NCI-H2227 (cell line): ENCODE data around the gene PAEP.

Experiments used
- DNase-seq: peaks from one replicate; lab custom pipeline; 2025; ENCODE audit not compliant: unreplicated experiment; lab: John Stamatoyannopoulos, UW

PAEP gene

DNA sequence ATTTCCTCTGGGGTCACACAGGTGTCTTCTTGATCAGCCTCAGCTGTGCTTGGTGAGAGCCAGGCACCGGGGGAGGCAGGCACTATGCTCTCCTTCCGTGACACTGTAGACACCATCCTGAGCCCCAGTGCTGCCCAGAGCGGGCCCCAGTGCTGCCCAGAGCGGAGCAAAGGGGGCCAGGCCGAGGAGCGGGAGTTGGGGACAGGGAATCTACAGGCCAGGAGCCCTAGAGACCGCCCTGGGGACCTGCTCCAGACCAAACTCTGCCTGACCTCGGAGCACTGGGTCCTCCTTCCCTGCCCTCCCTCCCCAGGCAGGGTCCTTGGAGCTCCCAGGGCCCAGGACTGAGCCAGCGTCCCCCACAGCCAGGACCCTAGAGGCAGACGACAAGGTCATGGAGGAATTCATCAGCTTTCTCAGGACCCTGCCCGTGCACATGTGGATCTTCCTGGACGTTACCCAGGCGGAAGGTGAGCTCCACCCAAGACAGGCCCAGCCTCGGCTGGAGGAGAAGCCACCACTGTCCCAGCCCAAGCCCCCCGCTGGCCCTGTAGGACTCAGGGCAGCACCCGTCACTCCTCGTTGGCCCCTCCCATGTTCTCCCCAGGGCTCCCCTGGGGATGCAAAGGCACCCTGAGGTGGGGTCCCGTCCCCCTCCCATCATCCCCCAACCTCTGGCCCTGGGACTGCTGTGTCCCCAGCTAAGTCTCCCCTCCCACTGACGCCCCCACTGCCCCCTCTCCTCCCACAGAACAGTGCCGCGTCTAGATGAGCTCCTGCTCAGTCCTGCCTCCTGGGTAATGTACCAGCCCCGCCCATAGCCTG is 30.2 kb downstream of the PAEP start:
- no peak for DNase-seq

GRCh38 chr9:135592331-135592590 is 30.7 kb downstream of the PAEP start:
- no peak for DNase-seq

DNA sequence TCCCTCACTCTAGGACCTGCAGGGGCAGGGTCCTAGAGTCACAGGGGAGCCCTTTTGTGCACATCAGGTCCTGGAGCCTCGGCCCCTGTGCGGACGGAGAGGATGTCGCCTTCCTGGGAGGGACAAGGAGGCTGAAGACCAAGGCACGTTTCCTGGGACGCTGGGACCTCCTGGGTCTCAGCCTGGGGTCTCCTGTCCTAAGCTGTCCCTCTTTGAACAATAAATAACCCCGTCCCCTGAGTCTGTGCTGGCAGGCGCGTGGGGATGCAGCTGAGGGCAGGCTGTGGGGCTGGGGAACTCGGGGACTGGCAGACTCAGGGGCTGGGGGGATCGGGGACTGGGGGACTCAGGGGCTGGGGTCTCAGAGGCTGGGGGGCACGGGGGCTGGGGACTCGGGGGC is 31.1 kb downstream of the PAEP start:
- no peak for DNase-seq

GRCh38 chr9:135596211-135596610 is 34.7 kb downstream of the PAEP start:
- DNase-seq, result no peak

DNA sequence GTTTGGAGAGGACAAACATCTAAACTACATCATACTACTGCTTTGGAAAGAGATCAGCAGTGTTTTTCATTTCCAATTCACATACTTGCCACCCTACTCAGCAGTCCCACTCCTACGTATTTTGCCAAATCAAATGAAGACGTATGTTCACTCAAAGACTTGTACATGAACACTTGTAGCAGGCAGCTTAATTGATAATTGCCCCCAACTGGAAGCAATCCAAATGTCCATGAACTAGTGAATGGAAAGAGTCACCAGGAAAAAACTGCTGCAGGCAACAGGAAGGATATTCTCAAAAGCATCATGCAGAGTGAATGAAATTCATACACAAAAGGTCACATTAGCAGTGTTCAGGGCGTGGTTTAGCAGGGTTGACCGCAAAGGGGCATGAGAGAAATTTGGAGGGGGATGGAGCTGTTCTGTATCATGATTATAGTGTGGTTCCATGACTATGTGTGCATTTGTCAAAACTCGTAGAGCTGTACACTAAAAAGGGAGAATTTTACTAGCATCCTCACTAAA is 38.8 kb downstream of the PAEP start:
- no peak for DNase-seq

DNA sequence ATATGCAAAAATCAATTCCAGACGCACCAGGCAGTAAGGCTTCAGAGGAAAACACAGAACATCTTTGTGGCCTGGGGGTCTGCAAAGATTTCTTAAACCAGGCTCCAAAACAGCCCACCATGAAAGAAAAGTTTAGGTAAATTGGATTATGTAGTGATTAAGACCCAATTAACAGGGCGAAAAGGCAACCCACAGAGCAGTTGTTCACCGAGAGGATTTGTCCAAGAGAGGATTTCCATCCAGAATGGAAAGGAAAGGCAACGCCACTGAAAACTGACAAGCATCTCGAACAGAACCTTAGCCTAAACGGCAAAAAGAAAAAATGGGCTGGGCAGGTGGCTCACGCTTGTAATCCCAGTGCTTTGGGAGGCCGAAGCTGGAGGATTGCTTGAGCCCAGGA is 40.4 kb downstream of the PAEP start:
- no peak for DNase-seq

GRCh38 chr9:135602789-135603481 is 41.4 kb downstream of the PAEP start:
- peak; percentile 12 for DNase-seq

DNA sequence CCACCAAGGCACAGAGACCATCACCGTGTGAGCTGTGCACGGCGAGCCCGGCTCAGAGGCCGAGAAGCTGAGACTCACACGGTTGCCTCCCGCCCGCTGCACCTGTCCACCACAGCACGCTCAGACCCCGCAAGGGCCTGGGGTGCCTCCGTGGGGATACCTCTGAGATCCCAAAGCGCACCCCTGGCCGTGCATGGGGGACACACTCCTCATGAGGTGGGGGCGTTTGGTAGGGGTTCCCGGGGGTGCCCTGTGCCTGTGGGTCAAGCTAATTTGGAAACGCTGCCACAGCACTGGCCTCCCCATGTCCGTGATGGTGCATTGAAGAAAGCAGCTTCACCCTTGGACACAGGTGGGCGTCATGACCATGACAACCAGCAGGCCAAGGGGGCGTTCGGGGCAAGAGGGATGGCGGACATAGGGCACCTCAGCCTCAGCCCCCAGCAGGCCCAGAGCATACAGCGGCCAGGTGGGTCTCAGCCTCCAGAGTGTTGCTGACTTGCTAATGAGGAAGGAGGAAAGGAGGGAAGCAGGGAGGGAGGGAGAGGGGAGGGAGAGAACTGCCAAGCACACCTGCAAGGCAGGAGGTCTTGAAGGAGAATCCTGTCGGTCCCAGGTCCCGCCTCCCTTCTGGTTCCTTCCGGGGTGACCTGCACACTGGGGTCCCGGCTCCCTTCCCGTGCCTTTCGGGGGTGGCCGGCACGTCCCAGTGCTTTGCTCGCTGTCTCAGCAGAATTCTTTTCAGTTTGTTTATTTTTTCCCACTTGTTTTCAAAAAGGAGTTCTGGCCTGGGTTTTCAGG is 43.1 kb downstream of the PAEP start:
- DNase-seq, result no peak

DNA sequence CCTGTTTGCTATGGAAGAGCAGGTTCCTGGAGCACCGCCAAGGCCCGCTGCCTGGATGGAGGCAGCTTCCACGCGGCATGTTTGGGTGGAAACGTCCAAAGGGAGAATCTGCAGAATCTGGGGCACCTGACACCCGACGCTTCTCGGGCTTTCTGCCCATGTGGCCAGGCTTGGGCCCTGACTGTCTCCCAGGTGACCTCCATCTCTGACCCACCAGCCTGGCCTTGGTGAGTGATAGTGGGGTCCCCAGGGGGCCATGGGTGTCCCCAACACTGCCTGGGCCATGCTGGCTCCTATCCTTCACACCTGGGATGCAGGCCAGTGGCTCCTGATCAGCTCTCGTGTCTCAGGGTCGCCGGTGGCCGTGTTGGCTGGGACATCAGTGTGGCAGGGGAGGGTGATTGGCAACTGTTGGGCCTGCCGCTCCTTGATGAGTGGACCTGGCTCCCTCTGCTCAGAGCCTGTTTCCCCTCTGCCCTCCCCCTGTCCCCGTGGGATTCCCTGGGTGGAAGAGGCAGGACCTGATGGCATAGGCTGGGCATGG is 43.8 kb downstream of the PAEP start:
- no peak for DNase-seq

- DNase-seq, result no peak
Observed at GRCh38 chr9:135606885-135607259, 45.3 kb downstream of the PAEP start.

- no peak for DNase-seq
Observed at GRCh38 chr9:135607401-135608293, 46.1 kb downstream of the PAEP start.

DNA sequence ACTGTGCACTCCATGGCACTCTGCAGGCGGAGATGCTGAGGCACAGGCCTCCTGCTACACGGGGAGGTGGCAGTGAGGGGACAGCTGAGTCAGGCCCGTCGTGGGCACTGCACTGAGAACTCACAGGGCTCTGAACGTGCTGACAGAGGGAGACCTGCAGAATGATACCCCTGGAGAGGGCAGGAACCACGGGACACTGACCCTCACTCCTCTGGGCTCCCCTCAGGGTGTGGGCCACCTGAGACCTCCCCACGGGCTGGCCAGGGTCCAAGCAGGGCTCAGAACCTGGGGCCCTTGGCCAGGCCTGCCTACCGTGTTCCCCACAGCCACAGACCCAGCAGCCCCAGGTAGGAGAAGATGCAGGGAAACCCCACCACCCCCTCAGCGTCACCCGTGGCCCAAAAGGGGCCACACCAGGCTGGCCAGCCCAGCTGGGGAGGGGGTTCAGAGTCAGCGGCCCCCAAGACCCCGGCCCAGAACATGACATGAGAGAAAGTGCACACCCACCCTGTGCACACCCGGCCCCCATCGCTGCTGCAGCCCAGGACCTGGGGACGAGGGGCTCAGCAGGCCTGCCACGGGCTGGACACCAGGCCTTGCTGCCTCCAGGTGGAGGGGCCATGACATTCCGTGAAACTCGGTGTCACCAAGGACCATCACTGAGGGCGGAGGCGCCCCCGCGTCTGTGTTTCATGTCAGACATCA is 46.9 kb downstream of the PAEP start:
- no peak for DNase-seq

- DNase-seq, result no peak
Observed at GRCh38 chr9:135608999-135609317, 47.4 kb downstream of the PAEP start.

GRCh38 chr9:135609366-135609955 is 47.9 kb downstream of the PAEP start:
- DNase-seq, result no peak

DNA sequence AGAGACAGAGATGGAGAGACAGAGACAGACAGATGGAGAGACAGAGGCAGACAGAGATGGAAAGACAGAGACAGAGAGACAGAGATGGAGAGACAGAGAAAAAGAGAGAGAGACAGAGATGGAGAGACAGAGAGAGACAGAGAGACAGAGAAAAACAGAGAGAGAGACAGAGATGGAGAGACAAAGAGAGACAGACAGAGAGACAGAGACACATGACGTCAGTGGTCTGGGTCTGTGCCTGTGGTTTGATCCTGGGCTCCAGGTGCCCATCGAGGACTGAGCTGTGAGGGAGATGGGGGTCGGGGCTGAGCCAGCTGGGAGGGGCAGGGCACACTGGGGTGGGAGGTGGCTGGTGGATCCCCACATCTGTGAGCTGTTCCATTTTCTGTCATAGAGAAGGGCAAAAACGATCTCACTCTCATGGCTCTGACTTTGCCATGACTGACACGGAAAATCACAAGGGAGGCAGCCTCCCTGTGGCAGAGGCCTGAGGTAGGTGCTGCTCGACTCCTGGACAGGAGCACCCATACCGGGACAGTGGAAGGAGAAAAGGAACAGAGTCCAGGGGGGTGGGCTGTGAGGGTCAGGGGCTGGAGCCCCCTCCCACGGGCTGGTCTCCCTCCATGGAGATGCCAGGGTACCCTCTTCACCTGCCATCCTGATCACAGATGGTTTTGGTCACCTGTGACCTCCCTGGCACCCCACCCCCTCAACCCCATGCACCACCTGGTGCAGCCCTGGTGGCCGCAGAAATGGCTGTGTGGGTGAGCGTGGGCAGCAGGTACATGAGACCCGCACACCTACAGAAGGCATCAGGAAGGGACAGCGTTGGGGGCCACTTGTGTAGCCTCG is 49.0 kb downstream of the PAEP start:
- no peak for DNase-seq

DNA sequence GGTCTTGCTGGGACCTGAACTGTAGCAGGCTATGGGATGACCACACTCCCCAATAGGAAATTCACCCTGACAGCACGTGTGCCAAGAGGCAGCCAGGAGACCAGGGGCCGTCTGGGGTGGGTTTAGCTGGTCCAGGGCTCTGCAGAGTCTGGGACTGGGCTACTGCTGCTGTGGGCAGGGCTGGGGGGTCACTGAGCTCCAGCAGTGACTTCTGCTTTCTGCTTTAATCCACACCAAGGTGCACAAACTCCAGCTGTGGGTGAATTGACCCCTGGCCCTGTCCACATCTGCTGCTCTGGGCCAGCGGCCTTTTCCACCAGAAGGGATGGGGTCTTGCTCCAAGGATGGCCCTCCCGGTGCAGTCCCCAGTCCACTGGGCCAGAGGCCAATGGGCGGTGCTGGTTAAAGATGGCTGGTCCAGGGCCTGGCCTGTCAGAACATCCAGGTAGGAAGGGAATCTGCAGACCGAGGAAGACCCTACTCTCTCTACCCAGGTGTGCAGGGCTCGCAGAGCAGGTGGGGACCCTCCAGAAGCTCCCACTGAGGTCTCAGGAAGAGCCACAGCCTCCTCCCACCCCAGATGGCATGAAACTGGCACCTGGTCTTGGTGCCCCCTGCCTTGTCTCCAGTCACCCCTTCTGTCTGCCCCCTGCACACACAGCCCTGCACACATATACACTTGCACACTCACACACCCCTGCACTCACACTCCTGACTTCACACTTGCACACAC is 49.8 kb downstream of the PAEP start:
- DNase-seq, result no peak

DNA sequence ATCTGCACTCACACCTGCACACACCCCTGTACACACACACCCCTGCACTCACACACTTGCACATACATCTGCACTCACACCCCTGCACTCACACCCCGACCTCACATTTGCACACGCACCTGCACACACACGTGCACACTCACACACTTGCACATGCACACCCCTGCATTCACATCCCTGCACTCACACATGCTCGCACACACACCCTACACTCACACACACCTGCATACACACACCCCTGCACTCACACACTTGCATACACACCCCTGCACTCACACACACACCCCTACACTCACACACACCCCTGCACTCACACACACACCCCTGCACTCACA is 50.3 kb downstream of the PAEP start:
- DNase-seq, result no peak

GRCh38 chr9:135612437-135612836 is 50.9 kb downstream of the PAEP start:
- DNase-seq, result no peak
